Stromal cell of bone marrow (primary cell): ENCODE measurements around the gene SLC5A11.
"Not testable (repeated sequence)": the region's sequence is repeated elsewhere in the genome, so short reads cannot be mapped to it uniquely, and the experiment has no call there.

Experiments used
- DNase-seq: peaks from one replicate; pipeline ENCODE4 v3.0.0-alpha.2; 2012; ENCODE audit warnings: low read depth

SLC5A11 gene

GRCh38 chr16:24861461-24861860 is 15.7 kb downstream of the SLC5A11 start:
- DNase-seq = no peak

- no peak for DNase-seq
These were observed 18.0 kb downstream of the SLC5A11 start for GRCh38 chr16:24863582-24864437.

- no peak for DNase-seq
These were observed 23.3 kb downstream of the SLC5A11 start for GRCh38 chr16:24869033-24869432.

DNA sequence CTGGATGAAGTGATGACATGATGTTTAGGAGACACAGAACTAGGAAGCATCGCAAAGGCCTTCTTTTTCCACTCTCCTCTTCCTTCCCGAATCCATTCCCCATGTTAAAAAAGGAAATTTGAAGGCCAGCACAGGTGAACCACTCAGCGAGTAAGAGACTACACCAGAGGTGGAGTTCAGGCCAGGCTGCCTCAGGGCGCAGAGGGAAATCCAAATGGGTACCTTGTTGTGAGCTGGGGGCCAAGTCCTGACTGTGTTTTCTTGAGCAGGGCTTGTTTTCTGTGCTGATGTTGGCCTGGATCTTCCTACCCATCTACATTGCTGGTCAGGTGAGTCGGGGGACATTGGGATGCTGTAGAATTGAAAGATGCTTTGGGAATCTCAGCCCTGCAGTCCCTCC is 26.1 kb downstream of the SLC5A11 start:
- no peak for DNase-seq

GRCh38 chr16:24873028-24873427 is 27.3 kb downstream of the SLC5A11 start:
- DNase-seq = no peak

DNA sequence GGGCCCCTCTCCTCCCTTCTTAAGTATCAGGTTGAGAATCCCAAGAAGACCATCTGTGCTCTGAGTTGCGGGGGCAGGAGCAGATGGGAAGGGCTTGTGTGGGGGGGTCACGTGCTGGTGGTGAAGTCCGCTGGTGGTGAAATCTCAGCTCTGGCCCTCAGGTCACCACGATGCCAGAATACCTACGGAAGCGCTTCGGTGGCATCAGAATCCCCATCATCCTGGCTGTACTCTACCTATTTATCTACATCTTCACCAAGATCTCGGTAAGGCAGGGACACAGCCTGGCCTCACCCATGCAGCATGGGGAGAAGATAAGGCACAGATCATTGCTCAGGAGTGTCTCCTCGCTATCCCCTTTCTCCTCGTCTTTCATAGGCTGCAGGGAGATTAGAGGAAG is 29.7 kb downstream of the SLC5A11 start:
- DNase-seq = no peak

- DNase-seq = no peak
These were observed 30.5 kb downstream of the SLC5A11 start for GRCh38 chr16:24876231-24876630.

DNA sequence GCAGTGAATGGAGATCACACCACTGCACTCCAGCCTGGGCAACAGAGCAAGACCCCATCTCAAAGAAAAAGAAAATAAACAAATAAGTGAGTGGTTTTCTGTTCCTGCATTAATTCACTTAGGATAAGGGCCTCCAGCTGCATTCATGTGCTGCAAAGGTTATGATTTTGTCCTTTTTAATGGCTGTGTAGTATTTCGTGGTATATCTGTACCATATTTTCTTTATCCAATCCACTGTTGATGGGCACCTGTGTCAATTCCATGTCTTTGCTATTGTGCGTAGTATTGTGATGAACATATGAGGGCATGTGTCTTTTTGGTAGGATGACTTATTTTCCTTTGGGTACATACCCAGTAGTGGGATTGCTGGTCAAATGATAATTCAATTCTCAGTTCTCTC is 33.9 kb downstream of the SLC5A11 start:
- no peak for DNase-seq

- DNase-seq = no peak
These were observed 38.0 kb downstream of the SLC5A11 start for GRCh38 chr16:24883714-24884151.

- DNase-seq = no peak
These were observed 41.7 kb downstream of the SLC5A11 start for GRCh38 chr16:24887472-24887871.

- no peak for DNase-seq
These were observed 45.0 kb downstream of the SLC5A11 start for GRCh38 chr16:24890746-24891145.

DNA sequence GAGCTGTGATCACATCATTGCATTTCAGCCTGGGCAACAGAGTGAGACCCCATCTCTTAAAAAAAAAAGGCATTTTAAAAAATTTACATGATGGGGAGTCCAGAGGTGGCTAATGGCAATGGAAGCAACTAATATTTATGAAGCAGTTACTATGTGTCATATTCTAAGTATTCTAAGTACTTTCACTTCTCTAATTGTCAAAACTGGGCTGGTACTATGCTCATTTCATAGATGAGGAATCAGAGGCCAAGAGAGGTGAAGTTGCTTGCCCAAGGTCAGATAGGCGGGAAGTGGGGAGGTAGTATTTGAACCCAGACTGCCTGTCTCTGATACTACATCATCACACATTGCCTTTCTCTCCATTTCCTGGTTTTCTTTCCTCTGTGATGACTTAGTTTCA is 50.7 kb downstream of the SLC5A11 start:
- DNase-seq = no peak

GRCh38 chr16:24897522-24897921 is 51.8 kb downstream of the SLC5A11 start:
- not testable (repeated sequence) for DNase-seq

DNA sequence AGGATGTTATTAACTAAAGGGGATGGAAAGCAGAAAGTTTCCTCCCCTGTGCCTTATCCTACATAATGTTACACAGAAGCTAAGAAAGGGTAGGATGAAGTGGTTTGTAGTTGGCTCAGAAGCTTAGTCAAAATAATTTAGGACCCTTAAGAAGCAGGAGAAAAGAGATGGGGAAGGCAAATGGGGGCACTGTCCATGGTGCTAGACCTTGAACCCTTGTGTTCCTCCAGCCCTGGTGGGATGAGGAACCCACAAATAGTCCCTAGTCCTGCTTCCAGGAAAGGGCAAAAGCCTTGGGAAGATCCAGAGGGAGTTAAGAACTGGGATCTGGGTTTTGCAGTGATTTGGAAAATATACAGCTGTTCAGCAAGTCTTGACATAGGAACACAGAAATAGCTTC is 54.5 kb downstream of the SLC5A11 start:
- no peak for DNase-seq

GRCh38 chr16:24906199-24906808 is 60.5 kb downstream of the SLC5A11 start:
- peak; percentile 5 for DNase-seq

DNA sequence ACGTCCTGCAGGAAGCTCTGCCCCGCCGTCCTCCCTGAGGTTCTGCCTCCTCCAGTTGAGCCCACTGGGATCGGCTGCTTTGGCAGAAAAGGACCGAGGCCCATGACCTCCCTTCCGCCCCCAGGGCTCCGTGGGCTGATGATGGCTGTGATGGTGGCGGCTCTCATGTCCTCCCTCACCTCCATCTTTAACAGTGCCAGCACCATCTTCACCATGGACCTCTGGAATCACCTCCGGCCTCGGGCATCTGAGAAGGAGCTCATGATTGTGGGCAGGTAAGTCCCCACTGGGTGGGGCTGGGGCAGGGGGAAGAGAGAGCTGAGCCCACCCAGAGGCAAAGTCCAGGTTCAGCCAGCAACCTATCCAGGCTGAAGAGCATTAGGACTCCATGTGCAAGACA is 61.1 kb downstream of the SLC5A11 start:
- no peak for DNase-seq

- DNase-seq = no peak
These were observed 63.0 kb downstream of the SLC5A11 start for GRCh38 chr16:24908716-24909115.

GRCh38 chr16:24909856-24910255 is 64.1 kb downstream of the SLC5A11 start:
- no peak for DNase-seq

- no peak for DNase-seq
These were observed 69.3 kb downstream of the SLC5A11 start for GRCh38 chr16:24915019-24915418.

DNA sequence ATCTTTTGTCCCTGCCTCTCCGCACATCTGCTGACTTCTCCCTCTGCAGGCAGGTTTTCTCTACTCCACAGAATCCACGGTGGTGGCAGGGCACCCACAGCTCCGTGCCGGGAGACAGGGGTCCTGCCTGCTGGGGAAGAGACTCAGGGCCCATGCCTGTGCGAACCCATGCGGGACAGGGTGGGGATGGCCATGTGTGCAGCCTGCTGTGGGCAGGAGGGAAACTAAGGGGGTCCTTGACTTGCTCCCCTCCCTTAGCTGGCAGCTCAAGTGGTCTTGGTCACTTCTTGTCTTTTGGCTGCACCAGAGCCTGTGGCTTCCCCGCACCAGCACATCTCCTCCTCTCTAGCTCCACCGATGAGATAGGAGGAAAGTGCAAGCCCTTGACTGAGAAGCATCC is 69.8 kb downstream of the SLC5A11 start:
- no peak for DNase-seq

GRCh38 chr16:24917236-24917635 is 71.5 kb downstream of the SLC5A11 start:
- no peak for DNase-seq

DNA sequence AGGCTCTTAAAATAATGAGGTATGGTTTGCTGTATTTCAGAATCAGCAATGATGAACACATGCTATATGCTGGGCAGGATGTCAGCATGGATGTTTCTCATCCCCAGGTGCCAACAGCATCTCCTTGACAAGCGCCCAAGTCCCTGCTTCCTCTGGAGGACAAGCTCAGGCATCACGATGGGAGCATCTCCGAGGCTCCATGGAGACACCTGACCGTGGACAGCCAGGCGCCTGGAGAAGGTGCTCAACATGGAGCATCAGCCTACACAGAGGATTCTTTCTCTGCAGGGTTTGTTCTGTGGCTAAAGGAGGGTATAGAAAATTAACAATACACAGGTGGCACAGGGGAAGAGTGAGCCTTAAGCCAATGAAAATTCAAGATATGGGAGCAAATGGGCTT is 72.1 kb downstream of the SLC5A11 start:
- DNase-seq = no peak

- no peak for DNase-seq
These were observed 72.9 kb downstream of the SLC5A11 start for GRCh38 chr16:24918641-24919040.

- DNase-seq = no peak
These were observed 73.8 kb downstream of the SLC5A11 start for GRCh38 chr16:24919536-24919935.
